WI38 (cell line): Measurements from ENCODE around the gene OR5H1.

Experiments used
- H3K4me3 ChIP-seq: 2 replicates; pipeline ENCODE4 v1.5.1; 2011; ENCODE audit warnings: low read depth, mild to moderate bottlenecking, control low read depth, low read length
- TF ChIP-seq, protein P1 (sequence below): IDR thresholded peaks from 2 replicates; pipeline ENCODE4 v1.5.1; 2012; ENCODE audit warnings: low read depth, mild to moderate bottlenecking, control low read depth, low read length

The OR5H1 gene

DNA sequence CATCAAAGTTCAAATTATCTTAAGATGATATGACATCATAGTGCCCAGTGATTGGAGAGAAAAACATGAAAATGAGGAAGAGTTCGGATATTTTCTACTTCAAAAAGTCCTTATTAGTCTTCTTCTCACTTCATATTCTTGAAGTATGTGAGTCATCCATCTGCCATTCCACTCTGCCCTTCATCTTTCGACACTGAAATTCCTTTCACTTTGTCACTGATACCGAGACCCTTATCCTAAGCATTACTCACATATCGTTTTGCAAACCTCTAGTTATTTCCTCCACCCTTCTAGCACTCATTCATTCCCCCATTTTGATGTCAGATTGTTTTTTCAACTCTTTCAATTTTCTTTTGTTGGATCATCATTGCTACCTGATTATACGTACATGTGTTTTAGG, 20.7 kb downstream of the OR5H1 start:
- TF ChIP-seq, protein P1, sequence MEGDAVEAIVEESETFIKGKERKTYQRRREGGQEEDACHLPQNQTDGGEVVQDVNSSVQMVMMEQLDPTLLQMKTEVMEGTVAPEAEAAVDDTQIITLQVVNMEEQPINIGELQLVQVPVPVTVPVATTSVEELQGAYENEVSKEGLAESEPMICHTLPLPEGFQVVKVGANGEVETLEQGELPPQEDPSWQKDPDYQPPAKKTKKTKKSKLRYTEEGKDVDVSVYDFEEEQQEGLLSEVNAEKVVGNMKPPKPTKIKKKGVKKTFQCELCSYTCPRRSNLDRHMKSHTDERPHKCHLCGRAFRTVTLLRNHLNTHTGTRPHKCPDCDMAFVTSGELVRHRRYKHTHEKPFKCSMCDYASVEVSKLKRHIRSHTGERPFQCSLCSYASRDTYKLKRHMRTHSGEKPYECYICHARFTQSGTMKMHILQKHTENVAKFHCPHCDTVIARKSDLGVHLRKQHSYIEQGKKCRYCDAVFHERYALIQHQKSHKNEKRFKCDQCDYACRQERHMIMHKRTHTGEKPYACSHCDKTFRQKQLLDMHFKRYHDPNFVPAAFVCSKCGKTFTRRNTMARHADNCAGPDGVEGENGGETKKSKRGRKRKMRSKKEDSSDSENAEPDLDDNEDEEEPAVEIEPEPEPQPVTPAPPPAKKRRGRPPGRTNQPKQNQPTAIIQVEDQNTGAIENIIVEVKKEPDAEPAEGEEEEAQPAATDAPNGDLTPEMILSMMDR, result no peak
- H3K4me3 ChIP-seq, result no peak overlapping the region

DNA sequence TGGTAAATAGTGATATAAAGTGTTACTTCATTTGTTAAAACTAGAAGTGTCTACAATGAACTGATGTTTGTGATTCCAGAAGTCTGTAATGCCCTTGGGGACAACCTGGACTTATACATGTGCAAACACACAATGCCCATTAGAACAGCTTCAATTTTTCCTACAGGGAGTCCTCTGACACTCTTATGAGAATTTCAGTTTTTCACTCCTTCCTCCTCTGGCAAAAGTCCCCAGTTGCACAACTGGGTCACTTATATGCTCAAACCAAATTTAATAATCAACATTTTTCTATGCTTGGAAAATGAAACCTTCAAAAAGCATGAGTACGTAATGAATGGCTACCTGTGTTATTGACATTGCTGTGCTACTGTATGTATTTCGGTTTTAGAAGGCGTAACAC, 35.9 kb downstream of the OR5H1 start, which contains the start of gene OR5H15:
OR5H15 (plus strand) TSS at position 301 of the 400 bp plus-strand sequence. CDS start 2,004 bp downstream, outside the sequence.
- TF ChIP-seq, protein P1, result no peak
- no peak within 1 kb of the TSS for H3K4me3 ChIP-seq

GRCh38 chr3:98171071-98171470, 40.5 kb downstream of the OR5H1 start:
- H3K4me3 ChIP-seq, result no peak overlapping the region
- TF ChIP-seq, protein P1, result no peak

DNA sequence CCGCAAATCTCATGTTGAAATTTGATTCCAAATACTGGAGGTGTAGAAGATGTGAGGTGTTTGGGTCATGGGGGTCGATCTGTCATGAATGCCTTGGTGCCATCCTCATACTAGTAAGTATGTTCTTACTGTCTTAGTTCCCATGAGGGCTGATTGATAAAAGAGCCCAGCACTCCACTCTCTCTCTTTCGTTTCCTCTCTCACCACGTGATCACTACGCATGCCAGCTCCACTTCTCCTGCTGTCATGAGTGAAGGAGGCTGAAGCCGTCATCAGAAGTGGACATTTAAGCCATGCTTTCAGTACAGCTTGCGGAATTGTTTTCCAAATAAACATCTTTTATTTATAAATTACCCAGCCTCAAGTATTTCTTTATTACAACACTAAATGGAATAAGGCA, 42.1 kb downstream of the OR5H1 start:
- no peak overlapping the region for H3K4me3 ChIP-seq

DNA sequence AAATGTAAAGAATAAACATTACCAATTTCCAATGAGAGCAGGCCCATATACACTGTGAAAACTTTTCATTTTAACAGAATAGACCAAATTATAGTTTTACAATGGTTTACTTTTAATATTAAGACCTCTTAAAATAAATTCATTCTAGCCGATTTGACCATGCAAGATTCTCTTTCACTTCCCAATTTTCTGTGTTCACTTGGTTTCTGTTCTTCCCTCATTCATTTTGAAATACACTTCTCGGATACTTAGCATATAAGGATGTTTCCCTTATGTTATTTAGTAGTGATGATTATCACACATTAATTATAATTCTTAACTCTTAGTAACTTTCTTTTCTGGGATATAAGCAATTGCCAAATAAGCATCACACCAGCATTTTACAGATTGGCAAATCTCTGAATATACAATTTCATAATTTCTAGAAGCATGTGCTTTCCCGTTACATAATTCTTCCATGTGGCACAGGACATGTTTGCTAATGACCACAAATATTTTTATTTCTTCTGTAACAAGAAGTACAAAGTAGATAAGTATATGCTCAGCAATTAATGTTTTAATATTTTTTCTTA, 49.9 kb downstream of the OR5H1 start:
- no peak overlapping the region for H3K4me3 ChIP-seq
- TF ChIP-seq, protein P1, result no peak

More for the DNA sequence above, 42.1 kb downstream of the OR5H1 start:
- TF ChIP-seq, protein P1, result no peak

DNA sequence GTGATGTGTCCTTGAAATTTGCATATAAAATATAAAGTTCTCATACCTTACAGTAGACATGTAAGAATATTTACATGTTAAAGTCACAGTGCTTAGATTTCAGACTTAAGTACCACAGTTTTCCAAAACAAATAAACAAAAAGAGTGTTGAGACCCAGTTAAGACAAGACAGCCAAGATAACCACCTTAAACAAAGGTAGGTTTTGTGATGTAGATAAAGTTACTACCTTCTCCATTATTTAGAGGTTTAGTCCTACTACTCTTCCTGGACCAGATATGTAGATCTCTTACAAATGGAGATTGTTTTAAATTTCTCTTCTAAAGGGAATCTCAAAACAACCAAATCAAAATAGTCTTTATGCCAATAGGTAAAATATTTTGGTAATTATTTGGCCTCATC, 51.7 kb downstream of the OR5H1 start:
- TF ChIP-seq, protein P1, result no peak
- no peak overlapping the region for H3K4me3 ChIP-seq

DNA sequence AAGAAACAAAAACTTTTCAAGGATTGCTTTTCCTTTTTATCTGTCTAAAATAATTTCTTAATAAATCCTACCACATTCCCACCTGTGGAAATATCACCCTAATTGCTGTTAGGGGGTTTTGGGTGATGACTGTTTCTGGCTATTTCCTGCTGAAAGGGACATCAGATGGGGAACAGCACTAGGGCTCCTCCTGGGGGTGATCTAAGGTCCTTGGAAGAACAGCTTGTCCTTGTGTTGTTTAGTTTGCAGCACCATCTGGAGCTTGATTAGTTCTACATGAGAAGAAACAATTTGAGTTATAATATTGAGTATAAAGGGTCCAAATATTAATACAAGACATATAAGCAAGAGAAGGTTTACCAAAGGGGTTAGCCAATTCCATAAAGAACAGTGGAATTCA, 54.7 kb downstream of the OR5H1 start:
- TF ChIP-seq, protein P1, result no peak
- H3K4me3 ChIP-seq, result no peak overlapping the region
